Amniotic stem cell (primary cell): ENCODE results near the gene KLF11.

Experiments
- DNase-seq: peaks from one replicate; lab custom pipeline; 2025; lab: John Stamatoyannopoulos, UW

Gene KLF11

DNA sequence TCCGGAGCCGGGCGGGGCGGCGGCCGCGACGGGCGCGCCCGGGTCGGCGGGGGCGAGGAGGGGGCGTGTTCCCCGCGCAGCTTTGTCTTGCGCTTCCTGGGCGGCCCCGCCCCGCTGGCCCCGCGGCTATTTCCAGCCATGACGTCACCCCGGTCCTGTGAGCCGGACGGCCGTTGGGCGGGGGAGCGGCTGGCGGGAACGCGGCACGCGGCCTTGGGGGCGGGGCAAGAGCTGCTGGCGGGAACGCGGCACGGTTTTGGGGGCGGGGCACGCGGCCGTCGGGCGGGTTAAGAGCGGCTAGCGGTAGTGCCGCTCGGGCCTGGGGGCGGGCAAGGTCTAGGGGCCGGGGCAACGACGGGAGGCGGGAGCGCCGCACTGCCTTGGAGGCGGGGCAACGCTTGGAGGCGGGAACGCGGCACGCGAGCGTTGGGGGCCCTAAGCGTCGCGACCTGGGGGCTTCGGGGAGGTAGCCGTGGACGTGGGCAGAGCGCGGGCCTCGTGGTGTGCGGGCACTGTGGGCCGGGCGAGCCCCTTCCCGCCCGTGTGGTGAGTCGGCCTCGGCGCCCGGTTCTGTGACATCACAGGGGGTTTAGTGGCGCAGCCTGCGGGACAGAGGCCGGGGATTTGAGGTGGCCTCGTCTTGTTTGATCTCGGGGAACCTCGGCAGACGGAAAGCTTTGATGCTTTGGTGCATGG lies 704 bp downstream of the KLF11 start:
- peak; percentile 75 for DNase-seq

DNA sequence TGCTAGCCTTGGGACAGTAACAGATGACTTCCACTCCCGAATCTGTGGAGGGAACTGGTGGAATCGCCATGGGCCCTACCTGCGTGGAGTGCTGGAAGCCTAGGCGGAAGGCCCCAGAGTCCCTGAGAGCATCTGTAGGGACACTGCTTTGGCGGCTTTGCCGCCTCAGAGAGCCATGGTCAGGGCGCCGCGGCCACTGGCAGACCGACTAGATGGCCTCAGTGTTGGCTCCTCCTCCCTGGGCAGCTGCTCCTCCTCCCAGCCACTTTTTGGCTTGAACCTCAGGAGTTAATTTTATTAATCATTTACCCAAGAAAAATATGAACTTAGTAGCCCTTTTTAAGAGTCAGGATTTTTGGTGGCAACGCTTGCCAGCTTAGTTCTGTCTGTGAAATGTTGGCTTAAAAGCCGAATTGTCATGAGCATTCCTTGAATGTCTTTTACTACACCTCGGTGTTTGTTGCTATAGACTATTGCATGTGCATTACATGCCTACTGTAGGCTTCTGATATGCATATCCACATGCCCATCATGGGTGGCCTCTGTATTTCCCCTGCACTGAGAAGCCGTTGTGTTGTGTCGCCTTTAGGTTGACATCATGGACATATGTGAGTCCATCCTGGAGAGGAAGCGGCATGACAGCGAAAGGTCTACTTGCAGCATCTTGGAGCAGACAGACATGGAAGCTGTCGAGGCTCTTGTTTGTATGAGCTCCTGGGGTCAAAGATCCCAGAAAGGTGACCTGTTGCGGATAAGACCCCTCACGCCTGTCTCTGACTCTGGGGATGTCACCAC lies 2.4 kb downstream of the KLF11 start:
- no peak for DNase-seq

GRCh38 chr2:10046931-10047330 lies 3.6 kb downstream of the KLF11 start:
- no peak for DNase-seq

- no peak for DNase-seq
These were observed 4.5 kb downstream of the KLF11 start for GRCh38 chr2:10047616-10048500.

DNA sequence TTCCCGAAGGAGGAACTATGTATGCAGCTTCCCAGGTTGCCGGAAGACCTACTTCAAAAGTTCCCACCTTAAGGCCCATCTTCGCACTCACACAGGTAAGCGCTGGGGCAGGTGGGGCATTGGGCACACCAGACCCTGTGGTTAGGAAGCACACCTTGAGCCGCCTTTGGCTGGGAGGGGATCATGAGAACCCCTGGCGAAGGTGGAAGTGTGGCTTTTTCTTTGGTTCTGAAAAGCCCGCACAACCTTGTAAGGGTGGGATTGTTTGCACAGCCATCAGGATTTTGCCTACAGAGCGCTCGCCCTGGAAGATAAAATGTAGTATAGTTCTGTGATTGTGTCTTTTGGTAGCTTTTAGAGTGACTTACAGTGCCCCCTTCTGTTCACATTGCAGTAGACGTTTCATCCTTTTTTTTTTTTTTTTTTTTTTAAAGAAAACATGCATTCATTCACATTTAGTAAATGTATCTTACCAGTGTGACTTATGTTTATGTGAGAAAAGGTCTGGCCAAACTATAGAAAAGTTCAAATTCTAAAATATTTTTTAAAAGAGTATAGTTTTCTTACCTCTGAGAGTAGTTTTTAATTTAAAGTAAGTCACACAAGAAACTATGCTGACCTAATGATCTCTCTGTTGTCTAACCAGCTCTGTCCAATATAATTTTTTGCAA lies 5.3 kb downstream of the KLF11 start:
- peak; percentile 20 for DNase-seq

GRCh38 chr2:10052216-10052615 lies 8.9 kb downstream of the KLF11 start:
- no peak for DNase-seq

DNA sequence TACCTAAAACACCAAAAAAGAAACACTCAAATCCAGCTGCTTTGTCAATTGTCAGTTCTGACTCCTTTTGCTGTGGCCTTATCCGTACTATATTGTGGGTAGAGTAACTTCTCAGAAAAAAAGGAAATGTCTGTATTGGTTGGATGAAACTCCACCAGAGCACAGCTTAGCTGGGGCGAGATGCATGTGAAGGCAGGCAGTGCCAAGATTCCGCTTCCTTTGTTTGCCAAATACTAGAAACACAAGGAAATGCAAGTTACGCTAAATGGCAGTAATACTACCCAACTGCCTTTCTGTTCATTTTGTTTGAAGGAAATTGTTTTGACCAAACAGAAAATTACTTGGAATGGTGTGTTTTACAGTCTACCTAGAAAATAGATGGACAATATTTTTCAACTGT lies 10.0 kb downstream of the KLF11 start:
- no peak for DNase-seq

DNA sequence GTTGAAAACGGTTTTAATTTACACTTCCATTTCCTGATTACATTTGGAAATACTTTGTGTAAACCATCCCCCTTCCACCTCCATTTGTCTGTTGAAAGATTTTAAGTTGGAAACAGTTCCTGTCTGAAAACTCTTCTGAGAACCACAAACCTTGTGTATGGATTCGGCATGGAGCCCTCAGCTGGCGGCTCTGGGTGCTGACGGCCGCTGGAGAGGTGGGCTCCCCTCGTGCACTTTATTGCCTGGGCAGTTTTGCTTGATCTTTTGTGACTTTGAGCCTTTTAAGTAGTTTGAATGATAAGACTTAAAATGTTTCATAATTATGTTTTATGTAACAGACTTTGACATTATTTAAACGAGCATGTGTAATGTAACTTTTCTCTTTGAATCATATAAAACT lies 11.1 kb downstream of the KLF11 start:
- no peak for DNase-seq

GRCh38 chr2:10054976-10055375 lies 11.6 kb downstream of the KLF11 start:
- no peak for DNase-seq

- no peak for DNase-seq
These were observed 13.1 kb downstream of the KLF11 start for GRCh38 chr2:10056439-10056838.

- peak; percentile 45 for DNase-seq
These were observed 14.1 kb downstream of the KLF11 start for GRCh38 chr2:10057231-10058107.

GRCh38 chr2:10058251-10059015 lies 15.1 kb downstream of the KLF11 start:
- DNase-seq = no peak

DNA sequence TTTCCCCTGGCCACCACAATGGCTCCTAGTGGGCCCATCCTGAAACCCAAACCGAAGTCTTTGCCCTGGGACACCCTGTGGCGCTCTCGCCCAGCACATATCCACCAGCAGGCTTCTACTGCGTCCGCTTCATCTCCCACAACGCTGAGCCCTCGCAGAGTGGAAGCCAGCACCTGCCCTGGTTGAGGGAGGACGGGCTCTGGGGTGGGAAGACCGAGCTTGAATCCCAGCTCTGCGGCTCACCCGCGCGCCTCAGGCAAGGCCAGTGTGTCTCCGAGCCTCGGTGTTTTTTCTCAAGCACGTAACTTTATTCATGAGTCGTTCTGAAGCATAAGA lies 15.6 kb downstream of the KLF11 start:
- no peak for DNase-seq

- DNase-seq = no peak
These were observed 16.4 kb downstream of the KLF11 start for GRCh38 chr2:10059552-10060335.

GRCh38 chr2:10061221-10061925 lies 18.0 kb downstream of the KLF11 start:
- no peak for DNase-seq

DNA sequence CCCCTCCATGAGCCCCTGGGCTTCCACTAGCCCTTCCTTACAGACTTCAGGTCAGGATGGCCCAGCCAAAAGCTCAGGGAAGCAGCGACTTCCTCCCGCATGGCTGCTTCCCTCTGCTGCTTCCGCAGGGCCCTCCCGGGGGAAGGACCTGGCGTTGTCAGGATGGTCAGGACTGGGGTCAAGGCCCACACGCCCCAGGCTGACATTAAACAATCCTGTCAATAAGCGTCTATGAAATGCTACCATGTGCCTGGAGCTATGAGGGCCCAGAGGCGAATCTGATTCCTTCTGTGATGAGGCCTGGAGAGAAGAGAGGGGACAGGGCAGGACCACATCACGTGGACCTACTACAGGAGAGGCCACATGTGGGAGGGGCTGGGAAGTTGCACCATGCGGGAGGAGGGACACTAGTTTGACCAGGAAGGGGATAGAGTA lies 19.6 kb downstream of the KLF11 start:
- DNase-seq = no peak

DNA sequence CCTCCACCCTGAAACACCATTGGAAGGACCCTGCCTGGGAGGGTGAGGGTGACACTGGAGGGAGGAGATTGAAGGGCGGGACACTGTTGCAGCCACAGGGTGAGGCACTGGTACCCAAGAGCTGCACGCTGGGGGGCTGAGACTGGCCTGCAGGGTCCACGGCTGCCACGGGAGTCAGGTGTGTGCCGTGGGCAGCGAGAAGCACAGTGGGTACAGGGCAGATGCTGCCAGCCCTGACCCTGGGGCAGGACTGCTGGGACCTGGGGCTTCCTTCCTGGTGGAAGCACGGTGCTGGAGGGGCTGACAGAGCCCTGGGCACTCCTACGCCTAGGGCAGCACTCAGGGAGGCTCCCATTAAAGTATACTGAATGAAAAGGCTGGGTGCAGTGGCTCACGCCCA lies 20.2 kb downstream of the KLF11 start:
- DNase-seq = no peak

GRCh38 chr2:10064932-10065772 lies 21.8 kb downstream of the KLF11 start:
- no peak for DNase-seq
